Erythroblast (primary cell): ENCODE measurements around the gene CUX1.
"Not testable (repeated sequence)": the region's sequence is repeated elsewhere in the genome, so short reads cannot be mapped to it uniquely, and the experiment has no call there.

Source experiments
- DNase-seq, 2 experiments: peaks; one replicate each; lab custom pipeline; 2025; lab: John Stamatoyannopoulos, UW
- GATA1 ChIP-seq: IDR thresholded peaks from 2 replicates; pipeline ENCODE4 v1.6.1; 2011; ENCODE audit warnings: low read depth, mild to moderate bottlenecking, control low read depth, low read length, moderate library complexity
- POLR2A ChIP-seq: IDR thresholded peaks from 2 replicates; pipeline ENCODE4 v1.6.1; 2011; ENCODE audit warnings: mild to moderate bottlenecking, low read length

CUX1 gene

GRCh38 chr7:101913851-101914250 is 96.4 kb downstream of the CUX1 start:
- peak; percentile 43 to 48 for DNase-seq
- no peak for TF ChIP-seq POLR2A
- no peak for TF ChIP-seq GATA1

- TF ChIP-seq GATA1 (no peak), POLR2A (no peak)
- no peak for DNase-seq
Observed at GRCh38 chr7:101915000-101915399, 97.6 kb downstream of the CUX1 start.

GRCh38 chr7:101916041-101916800 is 98.8 kb downstream of the CUX1 start:
- DNase-seq, result no peak
- TF ChIP-seq POLR2A, result no peak
- TF ChIP-seq GATA1, result no peak

GRCh38 chr7:101916876-101917275 is 99.5 kb downstream of the CUX1 start:
- no peak for DNase-seq
- TF ChIP-seq POLR2A, result no peak
- TF ChIP-seq GATA1, result no peak

- no peak for DNase-seq
- no peak for TF ChIP-seq GATA1
- no peak for TF ChIP-seq POLR2A
Observed at GRCh38 chr7:101917566-101917965, 100.1 kb downstream of the CUX1 start.

GRCh38 chr7:101918426-101918825 is 101.0 kb downstream of the CUX1 start:
- TF ChIP-seq POLR2A (no peak), GATA1 (no peak)
- DNase-seq, result no peak

GRCh38 chr7:101919363-101920115 is 102.1 kb downstream of the CUX1 start:
- no peak for DNase-seq
- no peak for TF ChIP-seq GATA1
- TF ChIP-seq POLR2A, result no peak

- no peak for DNase-seq
- TF ChIP-seq POLR2A, result no peak
- TF ChIP-seq GATA1, result no peak
Observed at GRCh38 chr7:101921061-101921460, 103.6 kb downstream of the CUX1 start.

- not testable (repeated sequence) for DNase-seq
Observed at GRCh38 chr7:101921546-101922489, 104.4 kb downstream of the CUX1 start.

GRCh38 chr7:101922631-101923601 is 105.5 kb downstream of the CUX1 start:
- TF ChIP-seq POLR2A, result no peak
- no peak for TF ChIP-seq GATA1
- DNase-seq, result no peak

- TF ChIP-seq POLR2A (no peak), GATA1 (no peak)
- no peak for DNase-seq
Observed at GRCh38 chr7:101923602-101923985, 106.2 kb downstream of the CUX1 start.

- TF ChIP-seq POLR2A (no peak), GATA1 (no peak)
- DNase-seq, result peak in 1 of 2 experiments; percentile 25
Observed at GRCh38 chr7:101924171-101924570, 106.7 kb downstream of the CUX1 start.

GRCh38 chr7:101926265-101926664 is 108.8 kb downstream of the CUX1 start:
- no peak for DNase-seq
- no peak for TF ChIP-seq GATA1
- TF ChIP-seq POLR2A, result no peak
